ENCODE results near the gene ELK3. TPM values are rescaled to one million over a fixed set of nuclear protein-coding genes. Genes with fewer than 3 reads are reported as not detected.

The ELK3 gene
- total RNA-seq, 2 donors from 2014 or later = 8.5 to 10.8 TPM

DNA sequence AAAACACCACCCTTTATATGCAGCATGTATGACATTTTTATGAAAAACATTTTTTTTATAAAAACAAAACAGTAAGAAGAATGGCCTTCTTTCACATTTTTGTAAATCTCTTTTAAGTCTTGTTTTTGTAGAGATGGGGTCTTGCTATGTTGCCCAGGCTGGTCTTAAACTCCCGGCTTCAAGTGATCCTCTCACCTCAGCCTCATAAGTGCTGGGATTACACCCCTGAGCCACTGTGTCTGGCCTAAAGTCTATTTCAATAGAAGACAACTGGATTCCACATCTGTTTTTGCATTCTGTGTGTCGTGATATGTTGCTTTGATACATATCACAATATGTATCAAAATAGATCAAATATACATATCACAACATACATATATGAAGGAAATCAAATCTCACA lies 98.9 kb downstream of the ELK3 start:
- Histone ChIP-seq H3K4me3 (no peak overlapping the region), H3K36me3 (no peaks in the 10 kb centered on the region), H3K27ac (no peak overlapping the region), H3K9me3 (no peaks in the 10 kb centered on the region), H3K27me3 (no peaks in the 10 kb centered on the region), H3K4me1 (no peaks in the 10 kb centered on the region), H3K9ac (ENCODE audit: low read depth in 2 of 2, low read length in 2 of 2) (no peak overlapping the region)
- DNase-seq = no peak
- intact Hi-C loops (cut with DNase I) = no loop called here
- TF ChIP-seq, protein P1, sequence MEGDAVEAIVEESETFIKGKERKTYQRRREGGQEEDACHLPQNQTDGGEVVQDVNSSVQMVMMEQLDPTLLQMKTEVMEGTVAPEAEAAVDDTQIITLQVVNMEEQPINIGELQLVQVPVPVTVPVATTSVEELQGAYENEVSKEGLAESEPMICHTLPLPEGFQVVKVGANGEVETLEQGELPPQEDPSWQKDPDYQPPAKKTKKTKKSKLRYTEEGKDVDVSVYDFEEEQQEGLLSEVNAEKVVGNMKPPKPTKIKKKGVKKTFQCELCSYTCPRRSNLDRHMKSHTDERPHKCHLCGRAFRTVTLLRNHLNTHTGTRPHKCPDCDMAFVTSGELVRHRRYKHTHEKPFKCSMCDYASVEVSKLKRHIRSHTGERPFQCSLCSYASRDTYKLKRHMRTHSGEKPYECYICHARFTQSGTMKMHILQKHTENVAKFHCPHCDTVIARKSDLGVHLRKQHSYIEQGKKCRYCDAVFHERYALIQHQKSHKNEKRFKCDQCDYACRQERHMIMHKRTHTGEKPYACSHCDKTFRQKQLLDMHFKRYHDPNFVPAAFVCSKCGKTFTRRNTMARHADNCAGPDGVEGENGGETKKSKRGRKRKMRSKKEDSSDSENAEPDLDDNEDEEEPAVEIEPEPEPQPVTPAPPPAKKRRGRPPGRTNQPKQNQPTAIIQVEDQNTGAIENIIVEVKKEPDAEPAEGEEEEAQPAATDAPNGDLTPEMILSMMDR (IDR thresholded peaks at IDR 0.05) = no peak

DNA sequence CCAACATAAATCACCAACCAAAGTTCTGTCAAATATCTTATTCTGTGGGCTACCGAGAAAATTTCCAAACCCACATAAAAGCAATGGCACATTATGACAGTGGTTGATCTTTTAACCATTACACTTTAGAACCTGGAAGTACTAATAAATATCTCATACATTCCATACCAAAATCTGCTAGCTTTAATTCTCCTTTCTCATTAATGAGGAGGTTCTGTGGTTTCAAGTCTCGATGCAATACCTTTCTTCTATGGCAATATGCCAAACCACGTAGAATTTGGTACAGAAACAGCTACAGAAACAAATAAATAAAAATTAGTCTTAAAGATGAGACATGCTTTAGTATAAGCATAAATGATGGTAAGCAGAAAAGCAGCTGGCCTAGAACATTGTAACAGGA lies 100.7 kb downstream of the ELK3 start:
- Histone ChIP-seq H3K9me3 (no peaks in the 10 kb centered on the region), H3K9ac (ENCODE audit: low read depth in 2 of 2, low read length in 2 of 2) (no peak overlapping the region), H3K36me3 (no peaks in the 10 kb centered on the region), H3K27me3 (no peaks in the 10 kb centered on the region), H3K4me1 (no peaks in the 10 kb centered on the region), H3K27ac (no peak overlapping the region), H3K4me3 (no peak overlapping the region)
- TF ChIP-seq, protein P1 (IDR thresholded peaks at IDR 0.05) = no peak
- intact Hi-C loops (cut with DNase I) = no loop called here
- no peak for DNase-seq

DNA sequence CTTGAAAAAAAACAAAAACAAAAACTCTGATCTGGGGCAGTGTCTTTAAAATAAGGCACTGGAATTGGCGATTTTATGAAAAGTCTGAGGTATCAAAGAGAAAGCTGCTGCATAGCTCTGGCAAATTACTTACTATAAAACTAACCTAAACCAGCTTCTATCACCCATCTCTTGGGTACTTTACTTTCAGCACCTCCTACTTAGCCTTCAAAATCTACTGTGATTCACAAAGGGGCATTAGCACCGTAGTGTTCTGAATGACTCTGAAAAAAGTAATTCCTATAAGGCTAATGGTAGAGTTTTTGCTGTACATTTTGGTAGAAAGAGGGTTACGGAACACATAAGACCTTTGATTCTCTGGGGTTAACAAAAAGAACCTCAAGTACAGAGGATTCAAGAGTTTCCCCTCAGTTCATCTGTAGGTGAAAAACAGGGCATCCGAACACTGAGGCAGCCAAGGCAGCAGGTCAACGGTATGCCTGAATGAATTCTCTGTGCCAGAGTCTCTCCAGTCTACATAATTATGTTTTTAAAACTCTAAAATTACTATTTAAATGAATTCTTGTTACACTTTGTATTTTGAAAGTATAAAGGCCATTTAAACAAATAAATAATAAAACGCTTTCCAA lies 101.5 kb downstream of the ELK3 start:
- Histone ChIP-seq H3K27ac (no peak overlapping the region), H3K4me3 (no peak overlapping the region), H3K9me3 (no peaks in the 10 kb centered on the region), H3K27me3 (no peaks in the 10 kb centered on the region), H3K9ac (ENCODE audit: low read depth in 2 of 2, low read length in 2 of 2) (no peak overlapping the region), H3K4me1 (no peaks in the 10 kb centered on the region), H3K36me3 (no peaks in the 10 kb centered on the region)
- intact Hi-C loops (cut with DNase I) = no loop called here
- DNase-seq = no peak
- TF ChIP-seq, protein P1 (IDR thresholded peaks at IDR 0.05) = no peak

DNA sequence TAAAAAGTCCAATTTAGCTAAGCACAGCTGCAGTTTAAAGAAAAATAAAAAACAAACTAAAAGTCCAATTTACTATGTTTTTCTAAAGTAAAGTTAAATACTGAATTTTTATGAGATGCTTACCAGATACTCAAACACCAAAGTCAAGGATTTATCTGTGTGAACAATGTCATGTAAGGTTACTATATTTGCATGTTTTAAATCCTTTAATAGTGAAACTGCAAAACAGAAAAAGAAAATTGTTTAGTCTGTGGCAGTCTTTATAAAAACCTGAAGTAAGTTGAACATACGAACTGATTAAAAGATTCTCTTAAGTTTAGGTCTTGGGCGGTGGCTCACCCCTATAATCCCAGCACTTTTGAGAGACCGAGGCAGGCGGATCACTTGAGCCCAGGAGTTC lies 103.3 kb downstream of the ELK3 start:
- TF ChIP-seq, protein P1 (IDR thresholded peaks at IDR 0.05) = no peak
- no peaks in the 10 kb centered on the region for H3K4me1 ChIP-seq
- intact Hi-C loops (cut with DNase I) = no loop called here
- no peaks in the 10 kb centered on the region for H3K9me3 ChIP-seq
- H3K4me3 ChIP-seq = no peak overlapping the region
- H3K27me3 ChIP-seq = no peaks in the 10 kb centered on the region
- H3K9ac ChIP-seq (ENCODE audit: low read depth in 2 of 2, low read length in 2 of 2) = no peak overlapping the region
- H3K36me3 ChIP-seq = no peaks in the 10 kb centered on the region
- H3K27ac ChIP-seq = no peak overlapping the region
- no peak for DNase-seq

DNA sequence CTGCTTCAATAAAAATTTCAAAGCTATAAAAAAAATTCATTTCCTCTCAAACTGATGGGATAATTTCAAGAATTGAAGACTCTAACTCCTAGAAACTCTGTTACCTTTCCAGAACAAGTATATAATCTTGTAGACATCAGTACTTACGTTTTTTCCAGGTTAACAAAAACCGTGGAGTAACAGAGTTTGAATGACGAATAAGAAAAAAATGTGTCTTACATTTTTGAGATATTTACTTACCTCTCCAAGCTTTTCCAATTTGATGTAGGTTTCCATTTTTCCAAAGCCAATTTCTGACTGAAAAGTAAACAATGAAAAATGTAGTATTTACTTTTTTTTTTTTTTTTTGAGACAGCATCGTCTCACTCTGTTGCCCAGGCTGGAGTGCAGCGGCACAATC lies 105.9 kb downstream of the ELK3 start:
- H3K4me1 ChIP-seq = no peaks in the 10 kb centered on the region
- H3K36me3 ChIP-seq = no peaks in the 10 kb centered on the region
- H3K9me3 ChIP-seq = no peaks in the 10 kb centered on the region
- no peak overlapping the region for H3K4me3 ChIP-seq
- H3K27ac ChIP-seq = no peak overlapping the region
- TF ChIP-seq, protein P1 (IDR thresholded peaks at IDR 0.05) = no peak
- H3K9ac ChIP-seq (ENCODE audit: low read depth in 2 of 2, low read length in 2 of 2) = no peak overlapping the region
- no peaks in the 10 kb centered on the region for H3K27me3 ChIP-seq
- intact Hi-C loops (cut with DNase I) = loop anchor here (10.0 kb wide), 1 partner anchor 95 kb away; no protein-coding TSS in a partner anchor
- no peak for DNase-seq
